HuH-7 (cell line): ENCODE measurements around the gene KCNQ2.

Source experiments
- DNase-seq: peaks from one replicate; pipeline ENCODE4 v3.0.0; 2011; ENCODE audit warnings: low spot score

Gene KCNQ2

DNA sequence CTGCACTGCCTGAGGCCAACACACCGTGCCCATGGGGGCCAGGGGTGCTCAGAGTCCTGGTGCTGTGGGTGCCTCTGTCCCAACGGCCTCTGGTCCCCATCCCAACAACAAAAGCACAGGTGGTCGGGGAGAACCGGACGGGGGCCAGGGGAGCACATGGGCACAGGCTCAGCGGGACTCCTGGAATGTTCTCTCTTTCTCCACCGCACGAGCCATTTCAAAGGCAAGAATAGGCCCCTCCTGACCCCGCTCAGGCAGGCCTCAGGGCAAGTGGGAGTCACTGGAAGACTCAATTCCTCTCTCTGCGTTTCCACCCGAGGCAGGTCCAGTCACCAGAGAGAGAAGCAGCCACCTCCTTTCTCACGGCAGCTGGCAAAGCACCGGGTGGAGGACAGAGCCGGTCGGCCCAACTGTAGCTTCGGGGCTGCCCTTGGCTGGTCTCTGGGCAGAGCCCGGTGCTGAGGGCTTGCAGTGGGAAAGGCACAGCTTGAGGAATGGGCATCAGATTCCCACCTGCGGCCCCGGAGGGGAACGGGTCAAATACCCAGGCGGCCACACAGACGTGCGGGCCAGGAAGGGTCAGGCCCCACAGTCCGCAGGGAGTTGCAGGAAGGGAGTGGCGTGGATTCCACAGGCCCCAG is 55.2 kb downstream of the KCNQ2 start:
- DNase-seq, result no peak

DNA sequence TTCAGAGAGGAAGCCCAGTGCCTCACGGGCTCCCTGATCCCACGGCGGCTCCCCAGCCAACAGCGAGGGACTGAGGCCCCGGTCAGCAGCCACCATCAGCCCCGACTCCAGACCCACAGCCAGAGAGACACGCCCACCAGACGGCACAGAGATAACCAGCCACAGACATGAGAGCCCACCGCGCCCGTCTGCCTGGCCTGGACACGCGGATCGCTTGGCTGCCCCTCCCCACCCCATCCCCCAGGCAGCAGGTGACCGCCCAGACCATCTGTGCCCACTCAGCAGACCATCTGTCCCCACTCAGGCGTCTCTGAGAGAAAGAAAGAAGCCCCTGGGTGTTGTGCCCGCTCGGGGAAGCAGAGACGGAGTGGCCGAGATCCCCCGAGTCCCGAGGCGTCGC is 55.8 kb downstream of the KCNQ2 start:
- DNase-seq, result no peak

- DNase-seq, result no peak
Measured at GRCh38 chr20:63415647-63416391, 56.6 kb downstream of the KCNQ2 start.

GRCh38 chr20:63414720-63415430 is 57.6 kb downstream of the KCNQ2 start:
- no peak for DNase-seq

DNA sequence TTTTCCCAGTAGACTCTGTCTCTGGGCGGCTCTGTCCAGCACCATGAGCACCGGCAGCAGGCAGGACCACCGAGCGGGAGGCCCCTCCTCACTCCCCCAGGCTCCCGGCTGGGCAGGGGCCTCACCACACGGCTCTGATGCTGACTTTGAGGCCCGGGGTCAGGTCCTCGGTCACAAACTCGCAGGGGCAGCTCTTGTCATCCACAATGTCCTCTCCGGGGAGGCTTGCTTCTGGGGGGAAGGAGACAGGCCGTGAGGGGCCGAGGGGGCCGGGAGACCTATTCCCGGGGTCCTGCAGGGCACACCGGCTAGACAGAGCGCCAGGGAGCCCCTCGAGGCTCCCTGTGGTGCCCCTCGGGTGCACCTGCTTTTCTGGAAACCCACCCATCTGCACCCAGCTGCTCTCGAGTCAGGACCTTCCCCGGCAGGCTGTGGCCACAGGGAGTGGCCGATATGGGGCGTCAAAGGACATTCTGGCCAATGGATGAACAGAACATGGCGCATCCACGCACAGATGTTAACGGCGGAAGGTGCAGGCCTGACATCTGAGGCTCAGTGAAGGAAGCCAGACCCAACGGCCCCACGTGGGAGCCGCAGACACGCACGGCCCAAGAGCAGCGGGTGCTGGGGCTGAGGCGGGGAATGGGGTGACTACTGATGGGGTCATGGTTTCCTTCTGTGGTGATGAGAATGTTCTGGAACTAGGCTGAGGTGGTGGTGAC is 58.3 kb downstream of the KCNQ2 start:
- DNase-seq, result no peak

DNA sequence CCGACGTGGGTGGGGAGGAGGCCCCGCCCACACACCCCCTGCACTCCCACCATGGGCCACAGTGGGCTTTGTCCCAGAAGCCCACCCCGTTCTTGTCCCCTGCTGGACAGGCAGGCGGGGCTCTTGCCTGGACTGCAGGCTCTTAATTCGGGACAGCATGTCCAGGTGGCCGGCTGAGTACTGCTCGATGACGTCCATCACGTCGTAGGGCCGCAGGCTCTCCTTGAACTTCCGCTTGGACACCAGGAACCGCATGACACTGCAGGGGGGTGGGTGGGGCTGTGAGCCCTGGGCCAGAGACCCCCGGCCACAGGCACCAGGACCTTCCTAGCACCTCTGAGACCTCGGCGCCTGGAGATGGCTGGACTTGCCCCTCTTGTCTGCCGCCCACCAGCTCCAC is 59.1 kb downstream of the KCNQ2 start:
- no peak for DNase-seq

GRCh38 chr20:63412889-63413288 is 59.6 kb downstream of the KCNQ2 start:
- no peak for DNase-seq

- DNase-seq, result no peak
Measured at GRCh38 chr20:63411898-63412631, 60.4 kb downstream of the KCNQ2 start.

GRCh38 chr20:63411151-63411897 is 61.1 kb downstream of the KCNQ2 start:
- no peak for DNase-seq

DNA sequence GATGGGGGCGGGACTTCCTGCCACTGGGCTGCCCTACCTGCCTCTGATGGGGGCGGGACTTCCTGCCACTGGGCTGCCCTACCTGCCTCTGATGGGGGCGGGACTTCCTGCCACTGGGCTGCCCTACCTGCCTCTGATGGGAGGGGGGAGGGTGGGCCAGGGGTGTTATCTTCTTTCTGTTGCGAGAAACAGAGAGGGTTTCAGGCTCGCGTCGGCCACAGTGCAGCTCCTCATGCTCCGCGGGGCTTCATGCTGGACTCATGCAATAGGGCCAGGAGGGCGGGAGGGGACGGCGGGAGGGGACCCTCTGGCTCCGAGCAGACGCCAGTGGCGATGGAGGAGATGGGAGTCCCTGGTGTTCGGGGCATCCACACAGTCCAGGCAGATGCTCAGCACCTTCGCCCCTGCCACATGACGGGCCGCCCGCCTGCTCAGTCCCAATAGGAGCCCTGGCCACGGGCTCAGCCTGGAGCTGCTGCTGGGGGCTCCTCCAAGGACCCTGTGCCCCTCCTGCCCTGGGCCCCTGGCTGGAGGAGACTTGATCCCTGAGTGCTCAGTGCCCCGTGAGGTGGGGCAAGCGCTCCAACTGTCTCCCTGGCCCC is 62.5 kb downstream of the KCNQ2 start:
- DNase-seq, result no peak

DNA sequence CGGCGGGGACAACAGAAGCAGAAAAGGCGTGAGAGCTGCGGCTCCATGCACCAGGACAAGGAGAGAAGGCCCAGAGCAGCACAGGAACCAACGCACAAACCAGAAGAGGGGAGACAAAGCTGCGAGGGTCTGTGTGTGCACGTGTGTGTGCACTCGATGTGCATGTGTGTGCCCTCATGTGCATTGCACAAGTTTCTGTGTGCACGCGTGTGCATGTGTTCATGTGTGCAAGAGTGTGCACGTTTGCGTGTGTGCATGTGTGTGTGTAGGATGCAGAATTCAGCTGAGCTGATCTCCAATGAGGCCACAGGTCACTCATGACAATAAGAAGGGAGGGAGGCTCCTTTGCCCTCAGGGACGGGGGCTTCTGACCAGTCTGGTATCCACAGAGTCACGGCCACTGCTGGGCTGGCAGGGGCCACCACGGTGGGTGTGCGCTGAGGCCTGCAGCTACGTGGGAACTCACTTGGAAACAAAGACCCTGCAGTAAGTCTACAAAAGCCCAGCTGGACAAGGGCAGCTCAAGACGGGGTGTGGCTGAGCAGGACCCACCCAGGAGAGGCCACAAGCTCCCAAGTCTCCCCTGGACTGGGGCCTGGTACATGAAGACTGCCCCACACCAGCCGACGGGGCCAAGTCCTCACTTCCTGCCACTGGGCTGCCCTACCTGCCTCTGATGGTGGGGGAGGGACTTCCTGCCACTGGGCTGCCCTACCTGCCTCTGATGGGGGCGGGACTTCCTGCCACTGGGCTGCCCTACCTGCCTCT is 63.2 kb downstream of the KCNQ2 start:
- DNase-seq, result no peak

DNA sequence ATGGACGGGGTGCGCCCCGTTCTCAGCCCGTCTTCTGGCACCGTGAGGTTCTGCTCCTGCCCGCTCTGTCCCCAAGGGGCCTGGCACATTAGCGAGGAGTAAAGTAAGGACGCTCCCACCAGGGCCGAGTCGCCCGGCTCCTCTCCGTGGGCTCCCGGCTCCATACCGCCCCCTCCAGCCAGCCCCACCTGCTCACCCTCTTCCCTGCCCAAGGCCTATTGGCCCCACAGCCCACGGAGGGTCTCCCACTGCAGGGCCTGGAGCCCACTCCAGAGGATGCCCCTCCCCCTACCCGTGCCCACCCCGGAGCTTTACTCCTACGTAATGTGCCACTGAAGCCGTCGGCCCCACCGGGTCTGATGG is 63.8 kb downstream of the KCNQ2 start:
- no peak for DNase-seq

DNA sequence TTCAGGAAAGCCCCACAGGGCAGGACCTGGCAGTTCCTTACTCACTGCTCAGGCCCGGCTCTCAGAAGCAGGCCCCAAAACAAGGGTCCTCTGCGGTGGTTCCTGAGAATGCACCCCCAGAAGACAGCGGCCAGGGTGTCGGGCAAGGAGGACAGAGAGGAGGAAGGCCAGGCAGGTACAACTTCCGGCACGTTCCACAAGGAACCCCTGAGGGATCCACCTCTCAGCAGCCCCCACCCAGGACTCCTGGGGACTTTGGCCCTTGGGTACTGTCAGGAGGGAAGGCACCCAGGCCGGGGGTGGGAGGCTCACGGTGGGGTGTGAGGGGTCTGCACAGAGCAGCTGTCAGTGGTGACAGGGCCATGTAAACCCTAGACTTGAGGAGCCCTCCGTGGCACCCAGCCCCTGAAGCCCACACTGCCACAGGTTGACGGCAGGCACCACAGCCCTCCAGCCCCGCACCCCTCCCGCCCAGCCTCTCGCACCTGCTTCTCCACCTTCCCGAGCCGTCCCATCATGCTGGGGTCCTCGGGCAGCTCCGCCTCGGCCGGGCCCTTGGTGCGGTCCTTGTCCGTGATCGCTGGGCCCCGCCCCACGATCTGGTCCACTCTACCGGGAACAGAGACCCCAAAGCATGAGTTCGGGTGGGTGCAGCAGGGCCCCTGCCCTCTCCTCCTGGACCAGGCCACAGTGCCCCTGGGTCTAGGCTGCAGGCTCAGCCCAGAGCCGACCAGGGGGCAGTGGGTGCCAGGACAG is 64.3 kb downstream of the KCNQ2 start:
- no peak for DNase-seq

- no peak for DNase-seq
Measured at GRCh38 chr20:63406617-63407245, 65.7 kb downstream of the KCNQ2 start.

GRCh38 chr20:63406011-63406410 is 66.4 kb downstream of the KCNQ2 start:
- DNase-seq, result no peak

DNA sequence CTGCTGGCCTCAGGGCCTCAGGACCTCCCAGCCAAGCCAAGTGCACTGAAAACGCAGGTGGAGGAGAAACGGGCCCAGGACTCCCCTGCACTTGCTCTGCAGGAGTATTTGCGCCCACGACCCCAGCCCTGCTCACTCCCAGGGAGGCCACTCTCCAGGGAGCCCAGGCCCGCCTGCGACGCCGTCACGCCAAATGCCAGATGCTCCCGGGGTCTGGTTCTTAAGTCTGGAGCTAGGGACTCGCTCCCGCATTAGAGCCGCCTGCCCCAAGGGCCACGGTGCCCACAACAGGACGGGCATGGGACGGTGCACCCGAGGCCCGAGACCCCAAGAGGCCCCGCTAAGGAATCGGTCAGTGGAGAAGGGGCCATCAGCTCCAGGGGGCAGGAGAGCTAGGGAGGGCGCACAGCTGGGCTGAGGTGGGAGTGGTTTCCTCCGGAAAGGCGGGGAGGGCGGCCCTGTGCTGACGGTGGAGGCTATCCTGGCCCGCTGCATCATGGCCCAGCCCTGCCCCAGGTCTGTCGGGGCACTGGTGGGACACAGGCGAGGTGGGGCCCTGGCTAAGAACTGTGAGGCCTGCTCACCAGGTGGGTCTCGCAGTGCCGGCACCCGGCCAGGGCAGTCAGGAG is 67.2 kb downstream of the KCNQ2 start:
- no peak for DNase-seq

DNA sequence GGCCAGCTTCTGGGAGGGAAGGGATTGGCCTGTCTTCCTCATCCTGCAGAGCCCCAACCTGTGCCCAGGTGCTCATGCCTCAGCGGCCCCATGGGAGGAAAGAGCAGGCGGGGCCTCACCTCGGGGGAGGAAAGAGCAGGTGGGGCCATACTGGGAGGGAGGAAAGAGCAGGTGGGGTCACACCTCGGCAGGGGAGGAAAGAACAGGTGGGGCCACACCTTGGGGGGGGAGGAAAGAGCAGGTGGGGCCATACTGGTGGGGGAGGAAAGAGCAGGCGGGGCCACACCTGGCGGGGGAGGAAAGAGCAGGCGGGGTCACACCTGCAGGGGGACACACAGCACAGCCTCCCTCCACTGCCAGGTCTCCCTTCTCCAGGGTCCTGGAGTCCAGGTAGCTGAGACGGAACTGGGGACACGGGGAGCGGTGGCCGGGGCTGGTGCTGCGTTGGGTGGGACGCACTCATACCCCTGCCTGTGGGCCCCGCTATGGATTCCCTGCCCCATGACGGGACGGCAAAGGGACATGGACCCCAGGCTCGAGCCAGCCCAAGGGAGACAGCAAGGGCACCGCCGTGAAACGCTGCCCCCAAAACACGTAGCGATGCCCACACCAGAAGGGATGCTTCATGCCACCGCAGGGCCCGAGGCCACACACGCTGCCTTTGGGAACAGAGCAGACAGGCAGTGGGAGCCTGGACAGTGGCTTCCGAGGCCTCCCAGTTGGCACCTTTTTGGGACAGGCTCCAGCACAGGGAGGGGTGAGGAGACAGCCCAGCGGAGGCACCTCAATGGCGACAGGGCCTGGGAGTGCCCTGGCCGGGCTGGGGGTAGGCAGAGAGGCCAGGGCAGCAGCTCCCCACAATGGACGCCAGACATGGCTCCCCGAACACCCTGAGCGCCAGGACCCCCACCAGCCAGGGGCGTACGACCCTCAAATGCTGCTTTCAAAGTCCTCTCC is 68.0 kb downstream of the KCNQ2 start:
- no peak for DNase-seq
